Prostate gland (tissue), 2 donors: ENCODE results near the gene TOP1. TPM values are rescaled to one million over a fixed set of nuclear protein-coding genes. Genes with fewer than 3 reads are reported as not detected.

Experiments used
- DNase-seq: peaks from one replicate; pipeline ENCODE4 v3.0.0-alpha.2; 2019; ENCODE audit warnings: low spot score
- H3K27ac ChIP-seq, 2 donors: fragments of 200-600 bp; sonication (generic); 2 replicates each; pipeline ENCODE4 v1.5.1; 2017 to 2019
- H3K27me3 ChIP-seq: fragments of 200-600 bp; sonication (generic); replicated peaks from 2 replicates; pipeline ENCODE4 v1.5.1; 2019; ENCODE audit not compliant: insufficient read depth
- H3K36me3 ChIP-seq, 2 donors: fragments of 200-600 bp; sonication (generic); 1 replicate in 1 of 2; 2 replicates in 1 of 2; pipeline versions ENCODE4 v1.5.1 to v1.8.1; 2017 to 2019
- H3K4me1 ChIP-seq: fragments of 200-600 bp; sonication (generic); replicated peaks from 2 replicates; pipeline ENCODE4 v1.5.1; 2019
- H3K4me3 ChIP-seq, 2 donors: fragments of 200-600 bp; sonication (generic); 2 replicates each; pipeline ENCODE4 v1.5.1; 2017 to 2019
- H3K9me3 ChIP-seq: fragments of 200-600 bp; sonication (generic); 2 replicates; pipeline ENCODE4 v1.5.1; 2017
- CTCF ChIP-seq, 4 experiments: fragments of 200-600 bp in 2 of 4; fragments of 450-650 bp in 2 of 4; sonication (generic) in 2 of 4; IDR thresholded peaks; 1 replicate in 3 of 4; 2 replicates in 1 of 4; pipeline ENCODE4 v1.5.1; 2016 to 2019; ENCODE audit warnings: antibody characterized with exemption in 4 of 4, mild to moderate bottlenecking in 2 of 4, moderate library complexity in 2 of 4
- POLR2A ChIP-seq: fragments of 450-650 bp; IDR thresholded peaks from one replicate; pipeline ENCODE4 v1.6.1; 2016; ENCODE audit warnings: antibody characterized with exemption, mild to moderate bottlenecking
- POLR2AphosphoS5 ChIP-seq: sonication (generic); formaldehyde crosslinking; IDR thresholded peaks from one replicate; pipeline ENCODE4 v1.6.1; 2017; ENCODE audit warnings: antibody characterized with exemption
- WGBS: methylation state at CpG from one replicate; pipeline ENCODE4 v1.1.5; 2018; 5-methylcytosine and 5-hydroxymethylcytosine counted together
- intact Hi-C: fragments of 100-400 bp; cut with DNase I; formaldehyde crosslinking; loops from one replicate; pipeline ENCODE4 v1.14.2; 2022
- total RNA-seq, 2 donors: library from RNA; depleted of rRNA; stranded (reverse); fragments of >200 nt; gene quantifications; one replicate each; pipeline ENCODE4 v1.1.0, GENCODE V29; 2016

TOP1 gene
- total RNA-seq, 2 donors from 2014 or later: 32.3 to 36.9 TPM

GRCh38 chr20:40991181-40991889 lies 37.3 kb upstream of the TOP1 start:
- Histone ChIP-seq H3K27ac (no peak overlapping the region), H3K4me3 (no peak overlapping the region), H3K9me3 (no peaks in the 10 kb centered on the region), H3K4me1 (no peaks in the 10 kb centered on the region), H3K36me3 (no peaks in the 10 kb centered on the region), H3K27me3 (no peaks in the 10 kb centered on the region)
- no peak for DNase-seq
- intact Hi-C loops: loop anchor here (2.0 kb wide), 1 partner anchor 103 kb away; no protein-coding TSS in a partner anchor
- 73% methylated on average over 2 of the region's 2 CpGs for WGBS
- TF ChIP-seq POLR2A: no peak
- TF ChIP-seq POLR2AphosphoS5: no peak
- TF ChIP-seq CTCF (IDR thresholded peaks at IDR 0.05): no peak

- intact Hi-C loops: no loop called here
- Histone ChIP-seq H3K27me3 (no peaks in the 10 kb centered on the region), H3K27ac (no peak overlapping the region), H3K36me3 (no peaks in the 10 kb centered on the region), H3K9me3 (no peaks in the 10 kb centered on the region), H3K4me1 (no peaks in the 10 kb centered on the region), H3K4me3 (no peak overlapping the region)
- no peak for DNase-seq
- TF ChIP-seq CTCF (IDR thresholded peaks at IDR 0.05) (no peak), POLR2A (no peak), POLR2AphosphoS5 (no peak)
- 100% methylated on average over 2 of the region's 2 CpGs for WGBS
Measured at GRCh38 chr20:40992349-40993113, 36.1 kb upstream of the TOP1 start.

- no peak for TF ChIP-seq CTCF (IDR thresholded peaks at IDR 0.05)
- no peak for TF ChIP-seq POLR2A
- TF ChIP-seq POLR2AphosphoS5: no peak
- no peak for DNase-seq
- Histone ChIP-seq H3K27ac (no peak overlapping the region), H3K36me3 (no peaks in the 10 kb centered on the region), H3K9me3 (no peaks in the 10 kb centered on the region), H3K4me3 (no peak overlapping the region), H3K4me1 (no peaks in the 10 kb centered on the region), H3K27me3 (no peaks in the 10 kb centered on the region)
- 81% methylated on average over 5 of the region's 5 CpGs for WGBS
- intact Hi-C loops: no loop called here
Measured at GRCh38 chr20:40993794-40994540, 34.7 kb upstream of the TOP1 start.

- no peak overlapping the region for H3K4me3 ChIP-seq
- H3K36me3 ChIP-seq: no peaks in the 10 kb centered on the region
- intact Hi-C loops: no loop called here
- DNase-seq: no peak
- H3K4me1 ChIP-seq: no peaks in the 10 kb centered on the region
- TF ChIP-seq POLR2A (no peak), POLR2AphosphoS5 (no peak), CTCF (IDR thresholded peaks at IDR 0.05) (no peak)
- no peak overlapping the region for H3K27ac ChIP-seq
- no peaks in the 10 kb centered on the region for H3K27me3 ChIP-seq
- 84% methylated on average over 1 of the region's 1 CpG for whole genome bisulfite sequencing
- no peaks in the 10 kb centered on the region for H3K9me3 ChIP-seq
Measured at GRCh38 chr20:40996326-40996725, 32.3 kb upstream of the TOP1 start.
